ENCODE measurements around the gene CASR. TPM values are rescaled to one million over a fixed set of nuclear protein-coding genes. Genes with fewer than 3 reads are reported as not detected.

Gene CASR
- total RNA-seq, 1 experiment from 2014 or later, result not detected

- Mint-ChIP-seq H3K4me3 (ENCODE audit: unreplicated experiment) (no peak overlapping the region), H3K27ac (ENCODE audit: unreplicated experiment) (no peak overlapping the region), H3K4me1 (ENCODE audit: low read depth, unreplicated experiment) (no peaks in the 10 kb centered on the region), H3K27me3 (ENCODE audit: insufficient read depth, unreplicated experiment) (peaks cover 2% of the 10 kb centered on the region), H3K9me3 (ENCODE audit: unreplicated experiment) (peaks cover 9% of the 10 kb centered on the region), H3K36me3 (ENCODE audit: insufficient read depth, unreplicated experiment) (no peaks in the 10 kb centered on the region)
- TF ChIP-seq CTCF (IDR thresholded peaks at IDR 0.05; ENCODE audit: insufficient read depth in 1 of 2, low read depth in 1 of 2, low read length in 1 of 2, severe bottlenecking in 1 of 2, unreplicated experiment in 1 of 2), result no peak
- no peak for DNase-seq
- H3K27me3 ChIP-seq (replicated peaks; ENCODE audit: control insufficient read depth, insufficient read depth, low read length), result no peaks in the 10 kb centered on the region
- H3K36me3 ChIP-seq (ENCODE audit: control insufficient read depth, insufficient read depth, low read length), result no peaks in the 10 kb centered on the region
- BruUV-seq (replicated peaks), result no TSS peak
- no peaks in the 10 kb centered on the region for H3K4me1 ChIP-seq
- intact Hi-C loops (cut with micrococcal nuclease; ENCODE audit: unreplicated experiment), result no loop called here
- ChIA-PET CTCF (no interaction called here), POLR2A (no interaction called here)
- H3K4me3 ChIP-seq (ENCODE audit: low read depth, low read length), result no peak overlapping the region
- H3K9me3 ChIP-seq, result peaks cover 8% of the 10 kb centered on the region; the same call in 1 of the 2 replicates
These were observed 135.2 kb downstream of the CASR start for GRCh38 chr3:122318620-122319019.

GRCh38 chr3:122322095-122323075 is 138.9 kb downstream of the CASR start:
- no peaks in the 10 kb centered on the region for H3K27me3 ChIP-seq (replicated peaks; ENCODE audit: control insufficient read depth, insufficient read depth, low read length)
- DNase-seq, result no peak
- no peak for TF ChIP-seq CTCF (IDR thresholded peaks at IDR 0.05; ENCODE audit: insufficient read depth in 1 of 2, low read depth in 1 of 2, low read length in 1 of 2, severe bottlenecking in 1 of 2, unreplicated experiment in 1 of 2)
- Mint-ChIP-seq H3K9me3 (ENCODE audit: unreplicated experiment) (peaks cover 9% of the 10 kb centered on the region), H3K4me3 (ENCODE audit: unreplicated experiment) (no peak overlapping the region), H3K4me1 (ENCODE audit: low read depth, unreplicated experiment) (no peaks in the 10 kb centered on the region), H3K27ac (ENCODE audit: unreplicated experiment) (no peak overlapping the region), H3K36me3 (ENCODE audit: insufficient read depth, unreplicated experiment) (no peaks in the 10 kb centered on the region), H3K27me3 (ENCODE audit: insufficient read depth, unreplicated experiment) (no peaks in the 10 kb centered on the region)
- peaks cover 8% of the 10 kb centered on the region; the same call in 1 of the 2 replicates for H3K9me3 ChIP-seq
- intact Hi-C loops (cut with micrococcal nuclease; ENCODE audit: unreplicated experiment), result no loop called here
- no TSS peak for BruUV-seq (replicated peaks)
- H3K4me1 ChIP-seq, result no peaks in the 10 kb centered on the region
- no peaks in the 10 kb centered on the region for H3K36me3 ChIP-seq (ENCODE audit: control insufficient read depth, insufficient read depth, low read length)
- no peak overlapping the region for H3K4me3 ChIP-seq (ENCODE audit: low read depth, low read length)
- ChIA-PET CTCF (no interaction called here), POLR2A (no interaction called here)

- BruUV-seq (replicated peaks), result no TSS peak
- H3K9me3 Mint-ChIP-seq (ENCODE audit: unreplicated experiment), result no peaks in the 10 kb centered on the region
- Histone ChIP-seq H3K4me3 (ENCODE audit: low read depth, low read length) (no peak within 1 kb of the TSS), H3K4me1 (no peaks in the 10 kb centered on the region), H3K9me3 (peaks cover 4% of the 10 kb centered on the region; the same call in 1 of the 2 replicates), H3K36me3 (ENCODE audit: control insufficient read depth, insufficient read depth, low read length) (no peaks in the 10 kb centered on the region), H3K27me3 (replicated peaks; ENCODE audit: control insufficient read depth, insufficient read depth, low read length) (no peaks in the 10 kb centered on the region)
- no peak within 1 kb of the TSS for H3K4me3 Mint-ChIP-seq (ENCODE audit: unreplicated experiment)
- H3K4me1 Mint-ChIP-seq (ENCODE audit: low read depth, unreplicated experiment), result no peaks in the 10 kb centered on the region
- H3K27me3 Mint-ChIP-seq (ENCODE audit: insufficient read depth, unreplicated experiment), result no peaks in the 10 kb centered on the region
- no peak for DNase-seq
- POLR2A ChIA-PET, result no interaction called here
- CTCF ChIA-PET, result no interaction called here
- TF ChIP-seq CTCF (IDR thresholded peaks at IDR 0.05; ENCODE audit: insufficient read depth in 1 of 2, low read depth in 1 of 2, low read length in 1 of 2, severe bottlenecking in 1 of 2, unreplicated experiment in 1 of 2), result no peak
- H3K27ac Mint-ChIP-seq (ENCODE audit: unreplicated experiment), result no peak within 1 kb of the TSS
- intact Hi-C loops (cut with micrococcal nuclease; ENCODE audit: unreplicated experiment), result no loop called here
- H3K36me3 Mint-ChIP-seq (ENCODE audit: insufficient read depth, unreplicated experiment), result no peaks in the 10 kb centered on the region
These were observed 141.4 kb downstream of the CASR start, which contains the start of gene CSTA for GRCh38 chr3:122324871-122325323. Gene CSTA, plus strand, starts transcription at chr3:122325248. Its CDS starts 45 bp downstream, at chr3:122325293.

Data from Caco-2 (cell line).